Mucosa of stomach (tissue), 1 donor: ENCODE data around the gene PTPRK.

Experiments used
- H3K27me3 ChIP-seq: one replicate; pipeline ENCODE4 v1.7.0; 2013; ENCODE audit warnings: mild to moderate bottlenecking, low read length; ENCODE audit not compliant: control insufficient read depth, insufficient read depth
- H3K36me3 ChIP-seq: one replicate; pipeline ENCODE4 v1.7.0; 2013; ENCODE audit warnings: low read length; ENCODE audit not compliant: control insufficient read depth, insufficient read depth
- H3K4me1 ChIP-seq: one replicate; pipeline ENCODE4 v1.7.0; 2013; ENCODE audit warnings: mild to moderate bottlenecking, low read length; ENCODE audit not compliant: control insufficient read depth, insufficient read depth
- H3K4me3 ChIP-seq: one replicate; pipeline ENCODE4 v1.7.0; 2013; ENCODE audit warnings: low read length
- H3K9ac ChIP-seq: one replicate; pipeline ENCODE4 v1.7.0; 2013; ENCODE audit warnings: mild to moderate bottlenecking, low read length, moderate library complexity
- H3K9me3 ChIP-seq: one replicate; pipeline ENCODE4 v1.7.0; 2013; ENCODE audit warnings: mild to moderate bottlenecking, low read length, moderate library complexity; ENCODE audit not compliant: control insufficient read depth
- donor health status: Pancreatic carcinoma.

Gene PTPRK

GRCh38 chr6:127969701-127970100, 550.7 kb downstream of the PTPRK start:
- Histone ChIP-seq H3K27me3 (no peaks in the 10 kb centered on the region), H3K36me3 (no peaks in the 10 kb centered on the region), H3K4me3 (no peak overlapping the region), H3K9me3 (no peaks in the 10 kb centered on the region), H3K9ac (no peak overlapping the region), H3K4me1 (no peaks in the 10 kb centered on the region)

- Histone ChIP-seq H3K36me3 (no peaks in the 10 kb centered on the region), H3K9ac (no peak overlapping the region), H3K4me3 (no peak overlapping the region), H3K27me3 (no peaks in the 10 kb centered on the region), H3K9me3 (no peaks in the 10 kb centered on the region), H3K4me1 (no peaks in the 10 kb centered on the region)
These were observed 552.0 kb downstream of the PTPRK start for GRCh38 chr6:127968394-127968793.

- Histone ChIP-seq H3K9ac (no peak overlapping the region), H3K4me3 (no peak overlapping the region), H3K27me3 (no peaks in the 10 kb centered on the region), H3K9me3 (no peaks in the 10 kb centered on the region), H3K4me1 (no peaks in the 10 kb centered on the region), H3K36me3 (no peaks in the 10 kb centered on the region)
These were observed 552.7 kb downstream of the PTPRK start for GRCh38 chr6:127967708-127968107.

GRCh38 chr6:127966616-127967015, 553.8 kb downstream of the PTPRK start:
- H3K9me3 ChIP-seq: no peaks in the 10 kb centered on the region
- H3K27me3 ChIP-seq: no peaks in the 10 kb centered on the region
- H3K9ac ChIP-seq: no peak overlapping the region
- no peaks in the 10 kb centered on the region for H3K4me1 ChIP-seq
- no peak overlapping the region for H3K4me3 ChIP-seq
- no peaks in the 10 kb centered on the region for H3K36me3 ChIP-seq

- no peaks in the 10 kb centered on the region for H3K27me3 ChIP-seq
- no peaks in the 10 kb centered on the region for H3K9me3 ChIP-seq
- H3K4me1 ChIP-seq: no peaks in the 10 kb centered on the region
These were observed 556.9 kb downstream of the PTPRK start for GRCh38 chr6:127963495-127963894.

GRCh38 chr6:127959869-127960268, 560.5 kb downstream of the PTPRK start:
- H3K4me3 ChIP-seq: no peak overlapping the region
- H3K36me3 ChIP-seq: no peaks in the 10 kb centered on the region
- no peaks in the 10 kb centered on the region for H3K4me1 ChIP-seq
- H3K27me3 ChIP-seq: no peaks in the 10 kb centered on the region
- H3K9me3 ChIP-seq: no peaks in the 10 kb centered on the region
- no peak overlapping the region for H3K9ac ChIP-seq

More at GRCh38 chr6:127963495-127963894, 556.9 kb downstream of the PTPRK start:
- H3K9ac ChIP-seq: no peak overlapping the region
- H3K4me3 ChIP-seq: no peak overlapping the region
- no peaks in the 10 kb centered on the region for H3K36me3 ChIP-seq

- Histone ChIP-seq H3K4me3 (no peak overlapping the region), H3K4me1 (no peaks in the 10 kb centered on the region), H3K9ac (no peak overlapping the region), H3K27me3 (no peaks in the 10 kb centered on the region), H3K9me3 (no peaks in the 10 kb centered on the region), H3K36me3 (no peaks in the 10 kb centered on the region)
These were observed 563.4 kb downstream of the PTPRK start for GRCh38 chr6:127956956-127957355.

GRCh38 chr6:127956260-127956888, 564.0 kb downstream of the PTPRK start:
- Histone ChIP-seq H3K4me1 (no peaks in the 10 kb centered on the region), H3K36me3 (no peaks in the 10 kb centered on the region), H3K4me3 (no peak overlapping the region), H3K9me3 (no peaks in the 10 kb centered on the region), H3K27me3 (no peaks in the 10 kb centered on the region), H3K9ac (no peak overlapping the region)

- Histone ChIP-seq H3K9me3 (no peaks in the 10 kb centered on the region), H3K4me1 (no peaks in the 10 kb centered on the region), H3K27me3 (no peaks in the 10 kb centered on the region), H3K4me3 (no peak overlapping the region), H3K9ac (no peak overlapping the region), H3K36me3 (no peaks in the 10 kb centered on the region)
These were observed 566.3 kb downstream of the PTPRK start for GRCh38 chr6:127954082-127954481.

GRCh38 chr6:127952831-127953230, 567.6 kb downstream of the PTPRK start:
- Histone ChIP-seq H3K9ac (no peak overlapping the region), H3K4me1 (no peaks in the 10 kb centered on the region), H3K4me3 (no peak overlapping the region), H3K9me3 (no peaks in the 10 kb centered on the region), H3K36me3 (no peaks in the 10 kb centered on the region), H3K27me3 (no peaks in the 10 kb centered on the region)

GRCh38 chr6:127952176-127952575, 568.2 kb downstream of the PTPRK start:
- no peak overlapping the region for H3K9ac ChIP-seq
- no peaks in the 10 kb centered on the region for H3K36me3 ChIP-seq
- no peaks in the 10 kb centered on the region for H3K27me3 ChIP-seq
- H3K9me3 ChIP-seq: no peaks in the 10 kb centered on the region
- no peaks in the 10 kb centered on the region for H3K4me1 ChIP-seq
- H3K4me3 ChIP-seq: no peak overlapping the region

- H3K9me3 ChIP-seq: no peaks in the 10 kb centered on the region
- H3K4me1 ChIP-seq: no peaks in the 10 kb centered on the region
- H3K36me3 ChIP-seq: no peaks in the 10 kb centered on the region
- H3K27me3 ChIP-seq: no peaks in the 10 kb centered on the region
- H3K9ac ChIP-seq: no peak overlapping the region
- no peak overlapping the region for H3K4me3 ChIP-seq
These were observed 569.1 kb downstream of the PTPRK start for GRCh38 chr6:127951172-127951917.
